GM12891 (cell line): ENCODE data around the gene CLIP3.

Experiments
- PAX5 ChIP-seq: IDR thresholded peaks from 2 replicates; pipeline ENCODE4 v1.6.1; 2011; ENCODE audit warnings: low read length, moderate library complexity, mild to moderate bottlenecking; ENCODE audit not compliant: insufficient read depth, severe bottlenecking
- POLR2A ChIP-seq: IDR thresholded peaks from 2 replicates; pipeline ENCODE4 v1.6.1; 2011; ENCODE audit warnings: low read depth, low read length, control low read depth
- POLR2AphosphoS5 ChIP-seq: IDR thresholded peaks from 2 replicates; pipeline ENCODE4 v1.6.1; 2011; ENCODE audit warnings: low read depth, low read length, control low read depth
- SPI1 ChIP-seq: IDR thresholded peaks from 2 replicates; pipeline ENCODE4 v1.6.1; 2011; ENCODE audit warnings: low read depth, low read length, control low read depth
- TAF1 ChIP-seq: IDR thresholded peaks from 2 replicates; pipeline ENCODE4 v1.6.1; 2011; ENCODE audit warnings: low read depth, low read length, control low read depth

GRCh38 chr19:36051637-36052036 lies 19.0 kb upstream of the CLIP3 start:
- TF ChIP-seq SPI1 = no peak
- TF ChIP-seq POLR2A = no peak
- no peak for TF ChIP-seq POLR2AphosphoS5
- TF ChIP-seq TAF1 = no peak
- no peak for TF ChIP-seq PAX5
